GM12865 (cell line): ENCODE data around the gene WLS.

Experiments
- DNase-seq: peaks from one replicate; pipeline ENCODE4 v3.0.0; 2010; ENCODE audit warnings: low read depth
- H3K4me3 ChIP-seq: 2 replicates; pipeline ENCODE4 v1.5.1; 2011; ENCODE audit warnings: mild to moderate bottlenecking, low read depth, low read length, control low read depth
- CTCF ChIP-seq: IDR thresholded peaks from 2 replicates; pipeline ENCODE4 v1.5.1; 2011; ENCODE audit warnings: low read length, control low read depth, low read depth, inconsistent platforms; ENCODE audit not compliant: insufficient read depth; ENCODE audit errors: missing control alignments

Gene WLS

GRCh38 chr1:68103011-68103545 is 129.2 kb downstream of the WLS start:
- no peak for TF ChIP-seq CTCF
- no peak overlapping the region for H3K4me3 ChIP-seq
- no peak for DNase-seq

GRCh38 chr1:68101829-68102228 is 130.5 kb downstream of the WLS start:
- H3K4me3 ChIP-seq = no peak overlapping the region
- no peak for DNase-seq
- TF ChIP-seq CTCF = no peak

- no peak for DNase-seq
- TF ChIP-seq CTCF = no peak
- H3K4me3 ChIP-seq = no peak overlapping the region
Measured at GRCh38 chr1:68100571-68100970, 131.8 kb downstream of the WLS start.

GRCh38 chr1:68093737-68094136 is 138.6 kb downstream of the WLS start:
- DNase-seq = no peak
- H3K4me3 ChIP-seq = no peak overlapping the region
- TF ChIP-seq CTCF = no peak

GRCh38 chr1:68087184-68087583 is 145.1 kb downstream of the WLS start:
- TF ChIP-seq CTCF = no peak
- no peak for DNase-seq
- no peak overlapping the region for H3K4me3 ChIP-seq

- TF ChIP-seq CTCF = no peak
- no peak for DNase-seq
- H3K4me3 ChIP-seq = no peak overlapping the region
Measured at GRCh38 chr1:68085752-68086151, 146.6 kb downstream of the WLS start.

- no peak for DNase-seq
- no peak for TF ChIP-seq CTCF
- no peak overlapping the region for H3K4me3 ChIP-seq
Measured at GRCh38 chr1:68083686-68084085, 148.6 kb downstream of the WLS start.
